CD4-positive, alpha-beta T cell (primary cell): ENCODE data around the gene AKAP9. TPM values are rescaled to one million over a fixed set of nuclear protein-coding genes. Genes with fewer than 3 reads are reported as not detected.
A peak's percentile ranks its signal among the peaks of the same experiment; 100 is the strongest.

Source experiments
- ATAC-seq: fragments of 200-7000 bp; cut with Tn5 transposase; one replicate; pipeline ENCODE4 v1.10.0; 2022; ENCODE audit warnings: mild to moderate bottlenecking; ENCODE audit not compliant: poor library complexity
- CTCF ChIA-PET: fragments of 350-600 bp; sonication (Branson Sonifier 250); formaldehyde crosslinking; loops from one replicate; lab custom pipeline; 2021; ENCODE audit warnings: antibody characterized with exemption, inconsistent platforms; lab: Charles Lee
- POLR2A ChIA-PET: fragments of 350-600 bp; sonication (Branson Sonifier 250); formaldehyde crosslinking; loops from one replicate; lab custom pipeline; 2021; ENCODE audit warnings: antibody characterized with exemption, inconsistent platforms; lab: Charles Lee
- DNase-seq, 14 experiments: peaks; one replicate each; pipeline ENCODE4 v3.0.0-alpha.2; 2013 to 2020; ENCODE audit warnings: mixed read lengths in 2 of 14
- H3K27ac ChIP-seq, 2 donors: one replicate each; pipeline versions ENCODE4 v1.5.1 to v1.7.0; 2013; ENCODE audit warnings: low read length in 2 of 2, low read depth in 1 of 2, mild to moderate bottlenecking in 1 of 2
- H3K27me3 ChIP-seq, 2 experiments: 1 replicate in 1 of 2; 2 replicates in 1 of 2; pipeline versions ENCODE4 v1.6.1 to v1.7.0; 2013; ENCODE audit warnings: low read length in 2 of 2, control low read depth in 1 of 2, mild to moderate bottlenecking in 1 of 2, moderate library complexity in 1 of 2; ENCODE audit not compliant: insufficient read depth in 2 of 2, control insufficient read depth in 1 of 2
- H3K36me3 ChIP-seq: one replicate; pipeline ENCODE4 v1.6.1; 2013; ENCODE audit warnings: low read length, control low read depth; ENCODE audit not compliant: insufficient read depth
- H3K4me1 ChIP-seq: one replicate; pipeline ENCODE4 v1.6.1; 2013; ENCODE audit warnings: low read length, control low read depth; ENCODE audit not compliant: insufficient read depth
- H3K4me3 ChIP-seq: one replicate; pipeline ENCODE4 v1.5.1; 2013; ENCODE audit warnings: mild to moderate bottlenecking, low read length, moderate library complexity
- H3K9me3 ChIP-seq, 2 experiments: 1 replicate in 1 of 2; 2 replicates in 1 of 2; pipeline versions ENCODE4 v1.6.1 to v1.7.0; 2013; ENCODE audit warnings: low read length in 2 of 2, mild to moderate bottlenecking in 2 of 2, control low read depth in 1 of 2, moderate library complexity in 1 of 2; ENCODE audit not compliant: control insufficient read depth in 1 of 2, insufficient read depth in 1 of 2
- H3K27ac Mint-ChIP-seq: one replicate; pipeline ENCODE4 v1.8.0; 2020; ENCODE audit warnings: mixed read lengths
- H3K27me3 Mint-ChIP-seq: one replicate; pipeline ENCODE4 v1.8.0; 2021; ENCODE audit warnings: mixed read lengths
- H3K36me3 Mint-ChIP-seq: one replicate; pipeline ENCODE4 v1.8.0; 2021; ENCODE audit warnings: low read depth, mixed read lengths
- H3K4me1 Mint-ChIP-seq: one replicate; pipeline ENCODE4 v1.8.0; 2021; ENCODE audit warnings: low read depth, mixed read lengths
- H3K4me3 Mint-ChIP-seq: one replicate; pipeline ENCODE4 v1.8.0; 2020; ENCODE audit warnings: mild to moderate bottlenecking, mixed read lengths
- H3K9me3 Mint-ChIP-seq: one replicate; pipeline ENCODE4 v1.8.0; 2020; ENCODE audit warnings: mixed read lengths
- CTCF ChIP-seq: fragments of 200-600 bp; IDR thresholded peaks from one replicate; pipeline ENCODE4 v1.8.0; 2022; ENCODE audit warnings: antibody characterized with exemption, mild to moderate bottlenecking
- intact Hi-C, 2 experiments: fragments of 100-400 bp; cut with DNase I in 1 of 2; cut with micrococcal nuclease in 1 of 2; formaldehyde crosslinking; loops; one replicate each; pipeline versions ENCODE4 v1.15.1 to v1.9.0; 2023 to 2025; cut with DNase I, micrococcal nuclease
- total RNA-seq, 174 experiments: library from RNA in 2 of 174; stranded (reverse) in 2 of 174; gene quantifications; one replicate each; pipeline ENCODE4 v1.2.3 and lab custom pipeline; 2021 to 2026

AKAP9 gene
- total RNA-seq, 2 experiments from 2014 or later = 62.5 to 64.8 TPM

DNA sequence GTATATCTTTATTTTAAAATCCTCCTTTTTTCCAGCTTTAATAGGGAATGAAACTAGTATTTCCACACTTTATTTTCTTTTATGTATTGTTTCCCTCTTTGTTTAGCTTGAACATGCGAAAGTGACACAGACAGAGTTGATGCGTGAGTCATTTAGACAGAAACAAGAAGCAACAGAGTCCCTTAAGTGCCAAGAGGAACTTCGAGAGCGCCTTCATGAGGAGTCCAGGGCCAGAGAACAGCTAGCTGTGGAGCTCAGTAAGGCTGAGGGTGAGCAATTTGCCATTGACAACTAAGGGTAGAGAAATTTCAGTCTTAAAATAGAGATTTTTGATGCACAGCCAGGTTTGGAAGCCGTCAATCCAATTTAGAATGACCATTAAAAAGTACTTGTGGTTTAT is 120.5 kb downstream of the AKAP9 start:
- H3K36me3 ChIP-seq = peaks cover 34% of the 10 kb centered on the region
- POLR2A ChIA-PET = no interaction called here
- ATAC-seq (no peak), DNase-seq (peak in 2 of 14 experiments; percentile 6 to 24)
- no peak for TF ChIP-seq CTCF
- H3K27me3 ChIP-seq = no peaks in the 10 kb centered on the region
- H3K4me3 ChIP-seq = no peak overlapping the region
- no peaks in the 10 kb centered on the region for H3K27me3 Mint-ChIP-seq
- H3K9me3 ChIP-seq = no peaks in the 10 kb centered on the region
- intact Hi-C loops = no loop called here
- peaks cover 22% of the 10 kb centered on the region for H3K4me1 Mint-ChIP-seq
- H3K9me3 Mint-ChIP-seq = no peaks in the 10 kb centered on the region
- no peak overlapping the region for H3K4me3 Mint-ChIP-seq
- H3K36me3 Mint-ChIP-seq = peaks cover 41% of the 10 kb centered on the region
- CTCF ChIA-PET = no interaction called here
- no peaks in the 10 kb centered on the region for H3K4me1 ChIP-seq
- no peak overlapping the region for H3K27ac ChIP-seq
- H3K27ac Mint-ChIP-seq = no peak overlapping the region

DNA sequence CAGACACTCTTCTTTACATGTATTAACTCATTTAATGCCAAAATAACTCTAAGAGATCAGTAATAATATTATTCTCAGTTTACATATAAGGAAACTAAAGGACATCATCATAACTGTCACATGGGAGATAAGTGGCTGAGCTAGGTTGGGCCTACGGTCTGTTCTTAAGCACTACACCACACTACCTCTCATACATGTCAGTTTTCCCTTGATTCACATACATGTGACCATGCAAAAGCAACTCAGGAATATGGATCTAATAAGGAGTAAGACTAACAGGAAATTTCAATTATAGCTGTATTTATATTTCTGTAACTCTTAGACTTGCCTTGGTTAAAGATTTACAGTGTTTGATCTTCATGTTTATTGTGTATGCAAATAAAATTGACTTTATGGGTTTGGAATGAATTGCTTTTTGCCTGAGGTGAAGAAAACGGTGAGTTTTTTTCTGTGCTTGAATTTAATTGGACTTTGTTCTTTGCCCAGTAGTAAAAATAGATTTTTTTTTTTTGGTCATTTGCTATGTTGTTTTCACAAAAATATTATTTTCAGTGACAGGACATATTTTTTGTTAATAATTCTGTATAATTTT is 123.9 kb downstream of the AKAP9 start:
- ATAC-seq = no peak
- Mint-ChIP-seq H3K4me3 (no peak overlapping the region), H3K27me3 (no peaks in the 10 kb centered on the region), H3K9me3 (no peaks in the 10 kb centered on the region), H3K4me1 (no peaks in the 10 kb centered on the region), H3K36me3 (peaks cover 65% of the 10 kb centered on the region), H3K27ac (no peak overlapping the region)
- Histone ChIP-seq H3K36me3 (peaks cover 56% of the 10 kb centered on the region), H3K27ac (no peak overlapping the region), H3K4me1 (no peaks in the 10 kb centered on the region), H3K4me3 (no peak overlapping the region), H3K27me3 (no peaks in the 10 kb centered on the region), H3K9me3 (no peaks in the 10 kb centered on the region)
- TF ChIP-seq CTCF = no peak
- ChIA-PET POLR2A (no interaction called here), CTCF (no interaction called here)
- intact Hi-C loops = no loop called here
- no peak for DNase-seq

DNA sequence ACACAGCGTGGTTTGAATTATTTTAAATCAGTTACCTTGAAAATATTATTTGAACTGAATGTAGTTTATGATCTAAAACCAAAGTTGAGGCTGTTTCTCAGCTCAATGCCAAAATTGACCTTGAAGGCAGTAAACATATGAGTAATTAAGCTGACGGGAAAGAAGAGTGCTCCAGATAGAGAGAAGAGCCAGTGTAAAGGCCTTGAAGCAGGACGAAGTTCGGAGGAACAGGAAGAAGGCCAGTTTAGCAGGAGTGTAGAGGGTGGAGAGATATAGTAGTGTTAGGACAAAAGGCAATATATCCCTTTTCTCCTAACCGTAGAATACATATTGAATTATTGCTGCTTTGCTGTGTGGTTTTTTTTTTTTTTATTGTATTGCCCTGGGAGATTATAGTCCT is 130.4 kb downstream of the AKAP9 start:
- peaks cover 53% of the 10 kb centered on the region for H3K36me3 ChIP-seq
- no peak overlapping the region for H3K4me3 ChIP-seq
- peaks cover 85% of the 10 kb centered on the region for H3K36me3 Mint-ChIP-seq
- H3K27ac ChIP-seq = no peak overlapping the region
- H3K27me3 ChIP-seq = no peaks in the 10 kb centered on the region
- no peaks in the 10 kb centered on the region for H3K9me3 Mint-ChIP-seq
- no peaks in the 10 kb centered on the region for H3K9me3 ChIP-seq
- H3K27me3 Mint-ChIP-seq = no peaks in the 10 kb centered on the region
- ChIA-PET CTCF (no interaction called here), POLR2A (no interaction called here)
- no peak overlapping the region for H3K4me3 Mint-ChIP-seq
- H3K4me1 Mint-ChIP-seq = no peaks in the 10 kb centered on the region
- intact Hi-C loops = no loop called here
- H3K27ac Mint-ChIP-seq = no peak overlapping the region
- ATAC-seq (no peak), DNase-seq (no peak)
- TF ChIP-seq CTCF = no peak
- no peaks in the 10 kb centered on the region for H3K4me1 ChIP-seq
